ENCODE measurements around the gene ADAM23.
A peak's percentile ranks its signal among the peaks of the same experiment; 100 is the strongest.
"Not testable (repeated sequence)": the region's sequence is repeated elsewhere in the genome, so short reads cannot be mapped to it uniquely, and the experiment has no call there.

Gene ADAM23

GRCh38 chr2:206442833-206443734 lies at the start of gene ADAM23:
Gene ADAM23, plus strand, starts transcription at chr2:206443532. Its CDS starts 335 bp downstream, at chr2:206443867.
- peak in 1 of 2 donors; percentile 0 for DNase-seq (ENCODE audit: extremely low read depth in 1 of 2, low read depth in 1 of 2)

GRCh38 chr2:206396211-206396610 lies 47.1 kb upstream of the ADAM23 start:
- no peak for DNase-seq (ENCODE audit: extremely low read depth in 1 of 2, low read depth in 1 of 2)

GRCh38 chr2:206402956-206403569 lies 40.3 kb upstream of the ADAM23 start:
- not testable (repeated sequence) for DNase-seq (ENCODE audit: extremely low read depth in 1 of 2, low read depth in 1 of 2)

GRCh38 chr2:206408323-206409320 lies 34.7 kb upstream of the ADAM23 start:
- DNase-seq (ENCODE audit: extremely low read depth in 1 of 2, low read depth in 1 of 2): no peak

GRCh38 chr2:206410714-206411113 lies 32.6 kb upstream of the ADAM23 start:
- DNase-seq (ENCODE audit: extremely low read depth in 1 of 2, low read depth in 1 of 2): no peak

- no peak for DNase-seq (ENCODE audit: extremely low read depth in 1 of 2, low read depth in 1 of 2)
These were observed 27.6 kb upstream of the ADAM23 start for GRCh38 chr2:206415618-206416243.

- DNase-seq (ENCODE audit: extremely low read depth in 1 of 2, low read depth in 1 of 2): no peak
These were observed 24.4 kb upstream of the ADAM23 start for GRCh38 chr2:206418968-206419367.

GRCh38 chr2:206420721-206421120 lies 22.6 kb upstream of the ADAM23 start:
- no peak for DNase-seq (ENCODE audit: extremely low read depth in 1 of 2, low read depth in 1 of 2)

GRCh38 chr2:206422493-206422892 lies 20.8 kb upstream of the ADAM23 start:
- DNase-seq (ENCODE audit: extremely low read depth in 1 of 2, low read depth in 1 of 2): no peak

- DNase-seq (ENCODE audit: extremely low read depth in 1 of 2, low read depth in 1 of 2): no peak
These were observed 20.2 kb upstream of the ADAM23 start for GRCh38 chr2:206423147-206423546.

- DNase-seq (ENCODE audit: extremely low read depth in 1 of 2, low read depth in 1 of 2): no peak
These were observed 19.2 kb upstream of the ADAM23 start for GRCh38 chr2:206424134-206424533.

GRCh38 chr2:206428783-206429182 lies 14.5 kb upstream of the ADAM23 start:
- DNase-seq (ENCODE audit: extremely low read depth in 1 of 2, low read depth in 1 of 2): no peak

GRCh38 chr2:206430452-206430851 lies 12.9 kb upstream of the ADAM23 start:
- no peak for DNase-seq (ENCODE audit: extremely low read depth in 1 of 2, low read depth in 1 of 2)

GRCh38 chr2:206431439-206431838 lies 11.9 kb upstream of the ADAM23 start:
- DNase-seq (ENCODE audit: extremely low read depth in 1 of 2, low read depth in 1 of 2): no peak

- no peak for DNase-seq (ENCODE audit: extremely low read depth in 1 of 2, low read depth in 1 of 2)
These were observed 10.9 kb upstream of the ADAM23 start for GRCh38 chr2:206432193-206433082.

GRCh38 chr2:206433190-206433589 lies 10.1 kb upstream of the ADAM23 start:
- no peak for DNase-seq (ENCODE audit: extremely low read depth in 1 of 2, low read depth in 1 of 2)

- DNase-seq (ENCODE audit: extremely low read depth in 1 of 2, low read depth in 1 of 2): no peak
These were observed 9.6 kb upstream of the ADAM23 start for GRCh38 chr2:206433686-206434085.

GRCh38 chr2:206435742-206436141 lies 7.6 kb upstream of the ADAM23 start:
- no peak for DNase-seq (ENCODE audit: extremely low read depth in 1 of 2, low read depth in 1 of 2)

GRCh38 chr2:206438196-206438724 lies 5.1 kb upstream of the ADAM23 start:
- DNase-seq (ENCODE audit: extremely low read depth in 1 of 2, low read depth in 1 of 2): no peak
